Ascending aorta (tissue), 2 donors: ENCODE data around the gene SLX4. TPM values are rescaled to one million over a fixed set of nuclear protein-coding genes. Genes with fewer than 3 reads are reported as not detected.

Source experiments
- DNase-seq, 2 donors: peaks; one replicate each; pipeline ENCODE4 v3.0.0-alpha.2; 2019; ENCODE audit warnings: low spot score in 2 of 2
- H3K27ac ChIP-seq, 2 donors: fragments of 200-600 bp; sonication (generic); one replicate each; pipeline ENCODE4 v1.5.1; 2016 to 2017; ENCODE audit warnings: mild to moderate bottlenecking in 1 of 2
- H3K27me3 ChIP-seq: fragments of 200-600 bp; sonication (generic); one replicate; pipeline ENCODE4 v1.5.1; 2017
- H3K36me3 ChIP-seq, 2 donors: fragments of 200-600 bp; sonication (generic); one replicate each; pipeline ENCODE4 v1.5.1; 2016
- H3K4me1 ChIP-seq, 2 donors: fragments of 200-600 bp; sonication (generic); one replicate each; pipeline ENCODE4 v1.5.1; 2016 to 2017; ENCODE audit warnings: mild to moderate bottlenecking in 1 of 2
- H3K4me3 ChIP-seq, 2 donors: fragments of 200-600 bp; sonication (generic); one replicate each; pipeline ENCODE4 v1.5.1; 2016 to 2017; ENCODE audit warnings: mild to moderate bottlenecking in 1 of 2
- H3K9me3 ChIP-seq, 2 donors: fragments of 200-600 bp; sonication (generic); one replicate each; pipeline ENCODE4 v1.5.1; 2016
- CTCF ChIP-seq, 3 experiments: fragments of 200-600 bp in 2 of 3; fragments of 450-650 bp in 1 of 3; sonication (generic) in 2 of 3; IDR thresholded peaks; one replicate each; pipeline ENCODE4 v1.5.1; 2016 to 2019; ENCODE audit warnings: antibody characterized with exemption in 3 of 3, mild to moderate bottlenecking in 1 of 3, moderate library complexity in 1 of 3
- intact Hi-C: fragments of 100-400 bp; cut with DNase I; formaldehyde crosslinking; loops from one replicate; pipeline ENCODE4 v1.15.1; 2023
- total RNA-seq: library from RNA; depleted of rRNA; stranded (reverse); fragments of >200 nt; gene quantifications from one replicate; pipeline ENCODE4 v1.1.0, GENCODE V29; 2016

The SLX4 gene
- total RNA-seq, 1 donor from 2014 or later, result 3.4 TPM

- no peak for DNase-seq
- Histone ChIP-seq H3K36me3 (no peaks in the 10 kb centered on the region), H3K27me3 (no peaks in the 10 kb centered on the region), H3K9me3 (no peaks in the 10 kb centered on the region), H3K4me1 (peaks cover 3 to 5% of the 10 kb centered on the region in 2 donors), H3K27ac (no peak overlapping the region), H3K4me3 (no peak overlapping the region)
- TF ChIP-seq CTCF (IDR thresholded peaks at IDR 0.05), result no peak
- intact Hi-C loops, result no loop called here
Observed at GRCh38 chr16:3546986-3547682, 64.3 kb downstream of the SLX4 start.

GRCh38 chr16:3542601-3543373 lies 68.6 kb downstream of the SLX4 start:
- no peaks in the 10 kb centered on the region for H3K36me3 ChIP-seq
- TF ChIP-seq CTCF (IDR thresholded peaks at IDR 0.05), result no peak
- H3K4me3 ChIP-seq, result no peak overlapping the region
- DNase-seq, result no peak
- H3K4me1 ChIP-seq, result peaks cover 5 to 8% of the 10 kb centered on the region in 2 donors
- intact Hi-C loops, result no loop called here
- no peaks in the 10 kb centered on the region for H3K27me3 ChIP-seq
- no peaks in the 10 kb centered on the region for H3K9me3 ChIP-seq
- peak overlapping the region; percentile 65 to 82 for H3K27ac ChIP-seq

GRCh38 chr16:3541527-3542155 lies 69.8 kb downstream of the SLX4 start:
- Histone ChIP-seq H3K9me3 (no peaks in the 10 kb centered on the region), H3K4me1 (peaks cover 5 to 12% of the 10 kb centered on the region in 2 donors), H3K27ac (peak overlapping the region in 1 of 2 donors; percentile 65), H3K36me3 (no peaks in the 10 kb centered on the region), H3K27me3 (no peaks in the 10 kb centered on the region), H3K4me3 (no peak overlapping the region)
- intact Hi-C loops, result no loop called here
- no peak for TF ChIP-seq CTCF (IDR thresholded peaks at IDR 0.05)
- no peak for DNase-seq

GRCh38 chr16:3538222-3538621 lies 73.2 kb downstream of the SLX4 start:
- Histone ChIP-seq H3K9me3 (no peaks in the 10 kb centered on the region), H3K36me3 (peaks cover 8 to 9% of the 10 kb centered on the region in 2 donors), H3K4me3 (no peak overlapping the region), H3K27me3 (no peaks in the 10 kb centered on the region), H3K4me1 (peaks cover 5 to 24% of the 10 kb centered on the region in 2 donors), H3K27ac (no peak overlapping the region)
- no peak for TF ChIP-seq CTCF (IDR thresholded peaks at IDR 0.05)
- DNase-seq, result no peak
- intact Hi-C loops, result no loop called here

- DNase-seq, result peak in 1 of 2 donors; percentile 80
- Histone ChIP-seq H3K4me3 (no peak overlapping the region), H3K9me3 (no peaks in the 10 kb centered on the region), H3K4me1 (peaks cover 0 to 19% of the 10 kb centered on the region in 2 donors), H3K27ac (peak overlapping the region; percentile 68 to 69), H3K27me3 (no peaks in the 10 kb centered on the region), H3K36me3 (peaks cover 17 to 21% of the 10 kb centered on the region in 2 donors)
- intact Hi-C loops, result no loop called here
- no peak for TF ChIP-seq CTCF (IDR thresholded peaks at IDR 0.05)
Observed at GRCh38 chr16:3536851-3537250, 74.6 kb downstream of the SLX4 start.
